Lung microvascular endothelial cell (primary cell): ENCODE results near the gene ADORA2B. TPM values are rescaled to one million over a fixed set of nuclear protein-coding genes. Genes with fewer than 3 reads are reported as not detected.

Experiments used
- total RNA-seq: library from RNA; depleted of rRNA; stranded (reverse); fragments of >200 nt; gene quantifications from 2 replicates; pipeline ENCODE4 v1.2.1, GENCODE V29; 2014

Gene ADORA2B
- total RNA-seq, 1 donor from 2014 or later, result 5.4 TPM

Other genes starting within 250 kb of the ADORA2B start
- 25.3 and 31.3 TPM in 2 replicates for gene ZNF286A, start 245.4 kb upstream of the ADORA2B start, total RNA-seq
- not detected in 2 replicates for gene TBC1D26, start 212.8 kb upstream of the ADORA2B start, total RNA-seq
- 14.2 and 15.3 TPM in 2 replicates for gene ZSWIM7, start 54.6 kb downstream of the ADORA2B start, total RNA-seq
- 35.1 and 36.2 TPM in 2 replicates for gene TTC19, start 54.7 kb downstream of the ADORA2B start, total RNA-seq